Measurements from ENCODE around the gene NEDD4L. TPM values are rescaled to one million over a fixed set of nuclear protein-coding genes. Genes with fewer than 3 reads are reported as not detected.

The NEDD4L gene
- total and polyA plus RNA-seq, 8 donors, result 45.0 to 113 (median 66.4) TPM

DNA sequence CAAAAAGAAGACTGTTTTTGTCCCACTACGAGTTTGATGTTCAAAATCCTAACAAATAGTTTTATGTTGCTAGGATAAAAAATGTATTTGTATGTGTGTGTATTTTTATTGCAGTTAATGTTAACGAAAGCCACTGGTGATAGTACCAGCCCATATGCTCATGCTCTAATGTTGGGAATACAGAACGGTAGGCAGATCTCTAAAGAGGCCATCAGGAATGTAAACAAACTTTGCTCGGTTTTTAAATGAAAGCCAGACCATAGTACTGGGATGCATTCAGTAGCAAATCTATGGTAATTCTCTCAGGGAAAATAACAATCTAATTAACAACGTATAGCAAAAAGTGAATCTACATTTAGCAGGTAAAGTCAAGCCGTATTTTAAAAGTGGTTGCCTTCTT, 208.1 kb downstream of the NEDD4L start:
- Histone ChIP-seq H3K4me1 (peaks cover 0 to 8% (median 7%) of the 10 kb centered on the region in 3 donors), H3K27me3 (no peaks in the 10 kb centered on the region), H3K27ac (no peak overlapping the region), H3K4me3 (no peak overlapping the region), H3K9me3 (no peaks in the 10 kb centered on the region), H3K36me3 (peaks cover 0 to 16% (median 0%) of the 10 kb centered on the region in 3 donors)
- ATAC-seq, result no peak
- intact Hi-C loops (cut with DNase I), result no loop called here
- FAIRE-seq, result peak; percentile 17
- TF ChIP-seq, protein P1, sequence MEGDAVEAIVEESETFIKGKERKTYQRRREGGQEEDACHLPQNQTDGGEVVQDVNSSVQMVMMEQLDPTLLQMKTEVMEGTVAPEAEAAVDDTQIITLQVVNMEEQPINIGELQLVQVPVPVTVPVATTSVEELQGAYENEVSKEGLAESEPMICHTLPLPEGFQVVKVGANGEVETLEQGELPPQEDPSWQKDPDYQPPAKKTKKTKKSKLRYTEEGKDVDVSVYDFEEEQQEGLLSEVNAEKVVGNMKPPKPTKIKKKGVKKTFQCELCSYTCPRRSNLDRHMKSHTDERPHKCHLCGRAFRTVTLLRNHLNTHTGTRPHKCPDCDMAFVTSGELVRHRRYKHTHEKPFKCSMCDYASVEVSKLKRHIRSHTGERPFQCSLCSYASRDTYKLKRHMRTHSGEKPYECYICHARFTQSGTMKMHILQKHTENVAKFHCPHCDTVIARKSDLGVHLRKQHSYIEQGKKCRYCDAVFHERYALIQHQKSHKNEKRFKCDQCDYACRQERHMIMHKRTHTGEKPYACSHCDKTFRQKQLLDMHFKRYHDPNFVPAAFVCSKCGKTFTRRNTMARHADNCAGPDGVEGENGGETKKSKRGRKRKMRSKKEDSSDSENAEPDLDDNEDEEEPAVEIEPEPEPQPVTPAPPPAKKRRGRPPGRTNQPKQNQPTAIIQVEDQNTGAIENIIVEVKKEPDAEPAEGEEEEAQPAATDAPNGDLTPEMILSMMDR (IDR thresholded peaks at IDR 0.05), result no peak
- 77 to 84% methylated on average over 6 of the region's 6 CpGs for WGBS, 2 donors
- no peak for DNase-seq

DNA sequence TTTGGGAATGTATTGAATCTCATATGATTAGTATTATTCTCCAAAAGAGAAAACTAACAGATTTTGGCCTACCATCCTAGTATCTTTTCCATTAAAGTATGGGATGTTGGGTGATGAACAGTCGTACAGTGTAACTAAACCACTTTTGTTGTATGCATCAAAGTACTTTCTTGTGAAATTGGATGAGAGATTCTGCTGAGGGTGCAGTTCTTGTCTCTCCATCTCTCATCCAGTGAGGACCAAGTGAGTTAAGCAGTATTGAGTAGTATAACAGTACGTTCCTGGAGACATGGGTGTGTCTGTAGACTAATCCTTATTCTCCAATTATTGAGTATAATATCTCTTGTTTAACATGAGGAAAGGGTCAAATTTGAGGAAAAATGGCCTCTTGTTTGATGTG, 209.3 kb downstream of the NEDD4L start:
- H3K4me3 ChIP-seq, result no peak overlapping the region
- WGBS, 2 donors, result 98 to 100% methylated on average over 2 of the region's 2 CpGs
- DNase-seq (no peak), FAIRE-seq (no peak), ATAC-seq (no peak)
- no peak overlapping the region for H3K27ac ChIP-seq
- intact Hi-C loops (cut with DNase I), result no loop called here
- H3K36me3 ChIP-seq, result peaks cover 0 to 16% (median 0%) of the 10 kb centered on the region in 3 donors
- TF ChIP-seq, protein P1 (IDR thresholded peaks at IDR 0.05), result no peak
- H3K9me3 ChIP-seq, result no peaks in the 10 kb centered on the region
- H3K27me3 ChIP-seq, result no peaks in the 10 kb centered on the region
- H3K4me1 ChIP-seq, result peaks cover 0 to 12% (median 7%) of the 10 kb centered on the region in 3 donors

DNA sequence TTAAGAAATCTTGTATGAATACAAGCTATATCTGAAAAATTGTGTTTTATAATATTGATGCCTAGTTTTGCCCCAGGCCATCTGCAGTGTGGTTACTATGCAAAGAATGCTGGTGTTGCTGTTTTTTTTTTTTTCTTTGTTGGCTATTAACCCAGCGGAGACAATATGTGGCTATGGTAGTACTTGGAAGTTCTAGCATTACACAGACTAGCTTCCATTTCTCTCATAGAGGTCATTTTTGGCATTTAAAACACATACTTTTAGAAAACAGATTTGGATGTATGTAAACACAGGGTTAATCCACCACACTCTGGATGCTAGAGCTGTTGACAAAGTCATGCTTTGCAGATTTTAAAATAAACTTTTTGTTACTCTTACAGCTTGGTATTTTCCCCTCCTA, 209.8 kb downstream of the NEDD4L start:
- H3K4me3 ChIP-seq, result no peak overlapping the region
- peaks cover 0 to 13% (median 7%) of the 10 kb centered on the region in 3 donors for H3K4me1 ChIP-seq
- FAIRE-seq, result no peak
- peaks cover 0 to 16% (median 0%) of the 10 kb centered on the region in 3 donors for H3K36me3 ChIP-seq
- TF ChIP-seq, protein P1 (IDR thresholded peaks at IDR 0.05), result no peak
- H3K27me3 ChIP-seq, result no peaks in the 10 kb centered on the region
- peak overlapping the region in 2 of 4 donors; percentile 68 for H3K27ac ChIP-seq
- 83 to 94% methylated on average over 1 of the region's 1 CpG for WGBS, 2 donors
- no peak for DNase-seq
- intact Hi-C loops (cut with DNase I), result no loop called here
- ATAC-seq, result no peak
- no peaks in the 10 kb centered on the region for H3K9me3 ChIP-seq

GRCh38 chr18:58254873-58255511, 211.0 kb downstream of the NEDD4L start:
- peaks cover 0 to 16% (median 0%) of the 10 kb centered on the region in 3 donors for H3K36me3 ChIP-seq
- intact Hi-C loops (cut with DNase I), result no loop called here
- H3K27me3 ChIP-seq, result no peaks in the 10 kb centered on the region
- peaks cover 7 to 13% (median 9%) of the 10 kb centered on the region in 3 donors for H3K4me1 ChIP-seq
- no peaks in the 10 kb centered on the region for H3K9me3 ChIP-seq
- peak; percentile 76 to 87 (median 78) for ATAC-seq
- no peak for FAIRE-seq
- DNase-seq, result peak in 4 of 6 donors; percentile 57 to 72 (median 61)
- H3K4me3 ChIP-seq, result no peak overlapping the region
- WGBS, 2 donors, result 44 to 45% methylated on average over 17 of the region's 17 CpGs
- H3K27ac ChIP-seq, result peak overlapping the region in 3 of 4 donors; percentile 37 to 68 (median 68)
- TF ChIP-seq, protein P1 (IDR thresholded peaks at IDR 0.05), result no peak

- intact Hi-C loops (cut with DNase I), result no loop called here
- peak overlapping the region in 2 of 4 donors; percentile 68 for H3K27ac ChIP-seq
Observed at GRCh38 chr18:58255701-58256311, 211.8 kb downstream of the NEDD4L start.

More at GRCh38 chr18:58255701-58256311, 211.8 kb downstream of the NEDD4L start:
- Histone ChIP-seq H3K4me3 (no peak overlapping the region), H3K4me1 (peaks cover 7 to 13% (median 9%) of the 10 kb centered on the region in 3 donors), H3K9me3 (no peaks in the 10 kb centered on the region), H3K36me3 (peaks cover 0 to 16% (median 0%) of the 10 kb centered on the region in 3 donors), H3K27me3 (no peaks in the 10 kb centered on the region)
- 96 to 98% methylated on average over 61 to 67 of the region's 67 CpGs for WGBS, 2 donors
- ATAC-seq (no peak), FAIRE-seq (no peak), DNase-seq (peak in 3 of 6 donors; percentile 16 to 68 (median 63))
- TF ChIP-seq, protein P1 (IDR thresholded peaks at IDR 0.05), result no peak

Measured in pancreas (tissue), 10 donors.